Ovary (tissue), 3 donors: ENCODE results near the gene KICS2.

Experiments
- CTCF ChIP-seq, 3 donors: fragments of 450-650 bp in 2 of 3; fragments of 200-600 bp in 1 of 3; IDR thresholded peaks; one replicate each; pipeline versions ENCODE4 v1.5.1 to v1.8.0; 2016 to 2022; ENCODE audit warnings: antibody characterized with exemption in 3 of 3, mild to moderate bottlenecking in 1 of 3
- EP300 ChIP-seq: sonication (generic); formaldehyde crosslinking; IDR thresholded peaks from one replicate; pipeline ENCODE4 v1.6.1; 2017; ENCODE audit warnings: antibody characterized with exemption
- POLR2A ChIP-seq: fragments of 450-650 bp; IDR thresholded peaks from one replicate; pipeline ENCODE4 v1.6.1; 2017; ENCODE audit warnings: antibody characterized with exemption, mild to moderate bottlenecking, moderate library complexity
- donor health status: DM: no; HTN: no; CAD: no.

- no peak for TF ChIP-seq CTCF (IDR thresholded peaks at IDR 0.05)
- TF ChIP-seq POLR2A: no peak
- TF ChIP-seq EP300: no peak
Measured at GRCh38 chr12:64175254-64175945, 46.7 kb downstream of the KICS2 start.
